ENCODE data around the gene RYR3. TPM values are rescaled to one million over a fixed set of nuclear protein-coding genes. Genes with fewer than 3 reads are reported as not detected.

The RYR3 gene
- total RNA-seq, 1 experiment from 2014 or later: not detected

DNA sequence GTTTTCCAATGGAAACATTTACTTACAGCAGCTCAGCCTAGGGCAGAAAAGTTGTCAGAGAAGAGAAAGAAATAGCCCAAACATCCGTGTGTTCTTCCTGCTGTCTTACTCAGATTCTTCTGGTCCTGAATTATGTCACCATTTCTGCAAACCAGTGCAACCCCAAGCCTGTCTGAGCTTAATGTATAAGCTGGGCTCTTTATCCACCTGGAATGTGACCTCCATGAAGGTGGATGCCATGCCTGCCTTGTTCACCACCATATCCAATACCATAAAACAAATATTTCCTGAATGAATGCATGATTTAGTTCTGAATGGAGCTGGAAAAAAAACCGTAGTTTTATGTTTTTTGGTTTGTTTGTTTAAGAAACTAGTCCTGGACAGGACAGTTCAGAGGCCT, 150.9 kb downstream of the RYR3 start:
- Histone ChIP-seq H3K4me3 (ENCODE audit: low read depth, low read length, poor library complexity, severe bottlenecking) (no peak overlapping the region), H3K27ac (ENCODE audit: low read depth, low read length, poor library complexity, severe bottlenecking) (no peak overlapping the region), H3K27me3 (replicated peaks; ENCODE audit: insufficient read depth, low read depth, low read length, poor library complexity) (no peaks in the 10 kb centered on the region), H3K9me3 (ENCODE audit: low read depth, low read length, poor library complexity, severe bottlenecking) (no peaks in the 10 kb centered on the region), H3K36me3 (ENCODE audit: insufficient read depth, low read length, poor library complexity, severe bottlenecking) (no peaks in the 10 kb centered on the region), H3K4me1 (ENCODE audit: insufficient read depth, low read length, poor library complexity, severe bottlenecking) (no peaks in the 10 kb centered on the region)
- intact Hi-C loops (cut with micrococcal nuclease; ENCODE audit: unreplicated experiment): no loop called here
- POLR2A ChIA-PET (ENCODE audit: low non-redundant PET): interaction anchor here (0.6 kb wide), 1 partner anchor 18 kb away, joined by 4 read pairs; no protein-coding TSS in a partner anchor
- CTCF ChIA-PET: no interaction called here
- TF ChIP-seq EZH2 (IDR thresholded peaks at IDR 0.05; ENCODE audit: borderline replicate concordance, low read depth, low read length, poor library complexity, severe bottlenecking): no peak
- TF ChIP-seq, protein P1, sequence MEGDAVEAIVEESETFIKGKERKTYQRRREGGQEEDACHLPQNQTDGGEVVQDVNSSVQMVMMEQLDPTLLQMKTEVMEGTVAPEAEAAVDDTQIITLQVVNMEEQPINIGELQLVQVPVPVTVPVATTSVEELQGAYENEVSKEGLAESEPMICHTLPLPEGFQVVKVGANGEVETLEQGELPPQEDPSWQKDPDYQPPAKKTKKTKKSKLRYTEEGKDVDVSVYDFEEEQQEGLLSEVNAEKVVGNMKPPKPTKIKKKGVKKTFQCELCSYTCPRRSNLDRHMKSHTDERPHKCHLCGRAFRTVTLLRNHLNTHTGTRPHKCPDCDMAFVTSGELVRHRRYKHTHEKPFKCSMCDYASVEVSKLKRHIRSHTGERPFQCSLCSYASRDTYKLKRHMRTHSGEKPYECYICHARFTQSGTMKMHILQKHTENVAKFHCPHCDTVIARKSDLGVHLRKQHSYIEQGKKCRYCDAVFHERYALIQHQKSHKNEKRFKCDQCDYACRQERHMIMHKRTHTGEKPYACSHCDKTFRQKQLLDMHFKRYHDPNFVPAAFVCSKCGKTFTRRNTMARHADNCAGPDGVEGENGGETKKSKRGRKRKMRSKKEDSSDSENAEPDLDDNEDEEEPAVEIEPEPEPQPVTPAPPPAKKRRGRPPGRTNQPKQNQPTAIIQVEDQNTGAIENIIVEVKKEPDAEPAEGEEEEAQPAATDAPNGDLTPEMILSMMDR (conservative IDR thresholded peaks at IDR 0.05; ENCODE audit: low read depth, low read length): no peak
- no TSS peak for BruUV-seq (replicated peaks)
- DNase-seq (ENCODE audit: low spot score): no peak

DNA sequence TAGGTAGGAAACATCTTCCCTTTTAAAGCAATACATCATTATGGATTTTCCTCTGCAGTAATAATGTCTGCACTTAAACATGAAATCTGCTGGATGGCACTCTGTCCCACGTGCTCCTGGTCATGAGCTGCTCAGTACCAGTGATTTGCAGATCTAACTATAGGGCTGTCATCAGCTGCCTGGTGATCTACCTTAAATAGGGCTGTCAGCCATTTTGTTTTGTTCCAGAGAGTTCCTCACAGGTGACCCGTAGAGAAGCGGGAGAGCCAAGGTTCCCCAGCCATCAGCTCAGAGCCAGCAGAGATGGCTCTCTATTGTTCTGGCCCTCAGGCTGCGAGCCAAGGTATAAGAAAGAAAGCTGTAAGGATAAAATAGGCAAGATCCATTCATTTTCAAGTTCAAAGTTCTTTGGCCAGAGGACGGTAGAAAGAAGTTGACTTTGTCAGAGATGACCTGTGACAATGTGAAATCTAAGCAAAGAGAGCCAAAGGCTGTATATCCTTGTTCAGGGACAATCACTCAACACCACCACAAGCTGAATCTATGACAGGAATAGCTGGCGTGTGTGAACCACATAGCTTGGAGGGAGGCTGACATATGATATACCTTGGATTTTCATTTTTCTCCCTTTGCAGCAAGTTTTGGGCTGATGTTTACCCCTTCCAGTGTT, 156.5 kb downstream of the RYR3 start:
- no peak for DNase-seq (ENCODE audit: low spot score)
- intact Hi-C loops (cut with micrococcal nuclease; ENCODE audit: unreplicated experiment): loop anchor here (5.0 kb wide), 1 partner anchor 50 kb away; no protein-coding TSS in a partner anchor
- Histone ChIP-seq H3K9me3 (ENCODE audit: low read depth, low read length, poor library complexity, severe bottlenecking) (no peaks in the 10 kb centered on the region), H3K36me3 (ENCODE audit: insufficient read depth, low read length, poor library complexity, severe bottlenecking) (no peaks in the 10 kb centered on the region), H3K4me1 (ENCODE audit: insufficient read depth, low read length, poor library complexity, severe bottlenecking) (no peaks in the 10 kb centered on the region), H3K27me3 (replicated peaks; ENCODE audit: insufficient read depth, low read depth, low read length, poor library complexity) (no peaks in the 10 kb centered on the region), H3K27ac (ENCODE audit: low read depth, low read length, poor library complexity, severe bottlenecking) (no peak overlapping the region), H3K4me3 (ENCODE audit: low read depth, low read length, poor library complexity, severe bottlenecking) (no peak overlapping the region)
- BruUV-seq (replicated peaks): no TSS peak
- TF ChIP-seq, protein P1 (conservative IDR thresholded peaks at IDR 0.05; ENCODE audit: low read depth, low read length): no peak
- no peak for TF ChIP-seq EZH2 (IDR thresholded peaks at IDR 0.05; ENCODE audit: borderline replicate concordance, low read depth, low read length, poor library complexity, severe bottlenecking)
- ChIA-PET POLR2A (ENCODE audit: low non-redundant PET) (no interaction called here), CTCF (no interaction called here)

DNA sequence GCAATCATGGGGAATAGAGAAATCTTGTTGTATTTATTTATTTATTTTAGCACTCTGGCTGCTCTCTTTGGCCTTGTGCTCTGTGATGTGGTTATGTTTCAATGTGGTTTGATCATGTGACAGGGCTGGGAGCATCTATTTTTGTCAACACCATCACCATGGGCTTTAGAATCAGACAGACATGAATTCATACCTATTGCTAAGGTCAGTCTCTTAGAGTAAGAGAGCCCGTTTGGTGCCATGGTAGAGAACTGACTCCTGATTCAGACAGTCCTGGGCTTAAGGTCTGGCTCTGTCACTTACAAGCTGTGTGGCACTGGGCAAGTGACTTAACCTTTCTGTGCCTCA, 157.0 kb downstream of the RYR3 start:
- DNase-seq (ENCODE audit: low spot score): no peak
- H3K27ac ChIP-seq (ENCODE audit: low read depth, low read length, poor library complexity, severe bottlenecking): no peak overlapping the region
- no peak overlapping the region for H3K4me3 ChIP-seq (ENCODE audit: low read depth, low read length, poor library complexity, severe bottlenecking)
- no peaks in the 10 kb centered on the region for H3K36me3 ChIP-seq (ENCODE audit: insufficient read depth, low read length, poor library complexity, severe bottlenecking)
- H3K27me3 ChIP-seq (replicated peaks; ENCODE audit: insufficient read depth, low read depth, low read length, poor library complexity): no peaks in the 10 kb centered on the region
- BruUV-seq (replicated peaks): no TSS peak
- H3K4me1 ChIP-seq (ENCODE audit: insufficient read depth, low read length, poor library complexity, severe bottlenecking): no peaks in the 10 kb centered on the region
- intact Hi-C loops (cut with micrococcal nuclease; ENCODE audit: unreplicated experiment): loop anchor here (5.0 kb wide), 1 partner anchor 50 kb away; no protein-coding TSS in a partner anchor
- ChIA-PET CTCF (no interaction called here), POLR2A (ENCODE audit: low non-redundant PET) (interaction anchor here (0.6 kb wide), 1 partner anchor 459 kb away, joined by 3 read pairs; no protein-coding TSS in a partner anchor)
- TF ChIP-seq, protein P1 (conservative IDR thresholded peaks at IDR 0.05; ENCODE audit: low read depth, low read length): no peak
- TF ChIP-seq EZH2 (IDR thresholded peaks at IDR 0.05; ENCODE audit: borderline replicate concordance, low read depth, low read length, poor library complexity, severe bottlenecking): no peak
- no peaks in the 10 kb centered on the region for H3K9me3 ChIP-seq (ENCODE audit: low read depth, low read length, poor library complexity, severe bottlenecking)

Measured in A673 (cell line).